Measurements from ENCODE around the gene PC. TPM values are rescaled to one million over a fixed set of nuclear protein-coding genes. Genes with fewer than 3 reads are reported as not detected.

The PC gene
- total and polyA plus RNA-seq, 8 donors: 7.9 to 27.4 (median 11.4) TPM

DNA sequence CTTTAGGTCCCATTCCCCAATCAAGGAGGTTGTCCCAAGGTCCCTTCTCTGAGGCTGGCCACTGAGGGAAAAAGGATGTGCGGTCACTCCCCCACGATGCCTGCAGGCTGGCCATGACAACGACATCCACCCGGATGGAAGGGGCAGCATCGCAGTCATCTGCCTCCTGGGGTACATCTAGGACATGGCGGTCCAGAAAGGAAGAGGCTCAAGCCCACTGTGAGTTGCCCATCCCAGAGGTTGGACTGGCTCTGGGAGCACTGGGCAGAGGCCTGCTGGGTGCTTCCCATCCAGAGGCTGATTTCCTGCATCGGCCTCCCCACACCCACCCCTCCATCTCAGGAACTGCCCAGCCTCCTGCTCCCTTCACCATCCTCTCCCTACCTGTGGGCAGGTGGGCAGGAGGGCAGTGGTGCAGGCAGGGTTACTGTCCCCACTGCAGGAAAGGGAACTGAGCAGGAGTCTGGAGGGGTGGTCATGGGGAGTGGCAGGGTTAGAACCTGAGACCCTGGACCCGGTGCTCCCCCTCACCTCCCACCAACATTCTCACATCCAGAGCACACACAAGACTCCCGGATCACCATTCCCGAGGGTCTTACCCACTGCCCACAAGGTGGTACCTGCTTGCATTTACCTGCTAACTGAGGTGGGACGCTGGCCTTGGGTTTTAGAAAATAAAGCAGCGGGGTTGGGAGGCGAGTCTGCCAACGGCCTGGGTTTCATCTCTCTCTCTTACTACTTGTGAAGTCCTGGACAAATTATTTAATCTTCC, 110.5 kb downstream of the PC start:
- intact Hi-C loops (cut with DNase I): no loop called here

DNA sequence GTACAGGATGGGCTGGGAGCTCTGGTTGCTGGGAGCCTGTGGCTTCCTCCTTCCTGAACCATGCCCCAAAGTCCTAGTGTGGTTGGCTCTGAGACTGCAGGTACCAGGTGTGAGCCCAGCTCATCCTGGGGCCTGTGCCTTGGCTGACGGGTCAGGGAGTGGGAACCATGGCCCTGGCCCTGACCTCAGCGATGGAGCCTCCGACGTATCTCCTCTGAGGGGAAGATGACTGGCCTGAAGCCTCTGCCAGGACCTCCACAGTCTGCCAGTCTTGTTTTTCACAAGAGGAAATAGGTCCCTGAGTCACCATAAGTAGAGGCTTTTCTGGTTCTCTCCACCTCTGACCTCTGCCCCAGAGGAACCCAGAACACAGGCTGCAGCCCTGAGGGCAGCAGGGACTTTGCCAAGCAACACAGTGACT, 111.5 kb downstream of the PC start:
- DNase-seq (no peak), ATAC-seq (no peak)
- no peak overlapping the region for H3K4me3 ChIP-seq
- H3K4me1 ChIP-seq: peaks cover 14 to 26% of the 10 kb centered on the region in 2 donors
- intact Hi-C loops (cut with DNase I): no loop called here
- no peaks in the 10 kb centered on the region for H3K27me3 ChIP-seq
- TF ChIP-seq, protein P1, sequence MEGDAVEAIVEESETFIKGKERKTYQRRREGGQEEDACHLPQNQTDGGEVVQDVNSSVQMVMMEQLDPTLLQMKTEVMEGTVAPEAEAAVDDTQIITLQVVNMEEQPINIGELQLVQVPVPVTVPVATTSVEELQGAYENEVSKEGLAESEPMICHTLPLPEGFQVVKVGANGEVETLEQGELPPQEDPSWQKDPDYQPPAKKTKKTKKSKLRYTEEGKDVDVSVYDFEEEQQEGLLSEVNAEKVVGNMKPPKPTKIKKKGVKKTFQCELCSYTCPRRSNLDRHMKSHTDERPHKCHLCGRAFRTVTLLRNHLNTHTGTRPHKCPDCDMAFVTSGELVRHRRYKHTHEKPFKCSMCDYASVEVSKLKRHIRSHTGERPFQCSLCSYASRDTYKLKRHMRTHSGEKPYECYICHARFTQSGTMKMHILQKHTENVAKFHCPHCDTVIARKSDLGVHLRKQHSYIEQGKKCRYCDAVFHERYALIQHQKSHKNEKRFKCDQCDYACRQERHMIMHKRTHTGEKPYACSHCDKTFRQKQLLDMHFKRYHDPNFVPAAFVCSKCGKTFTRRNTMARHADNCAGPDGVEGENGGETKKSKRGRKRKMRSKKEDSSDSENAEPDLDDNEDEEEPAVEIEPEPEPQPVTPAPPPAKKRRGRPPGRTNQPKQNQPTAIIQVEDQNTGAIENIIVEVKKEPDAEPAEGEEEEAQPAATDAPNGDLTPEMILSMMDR (IDR thresholded peaks at IDR 0.05): no peak
- peaks cover 0 to 46% of the 10 kb centered on the region in 2 donors for H3K36me3 ChIP-seq
- no peak overlapping the region for H3K27ac ChIP-seq
- H3K9me3 ChIP-seq: no peaks in the 10 kb centered on the region

More for the DNA sequence above, 110.5 kb downstream of the PC start:
- no peak for ATAC-seq
- Histone ChIP-seq H3K9me3 (no peaks in the 10 kb centered on the region), H3K27me3 (no peaks in the 10 kb centered on the region), H3K36me3 (peaks cover 0 to 46% of the 10 kb centered on the region in 2 donors), H3K4me3 (no peak overlapping the region), H3K4me1 (peaks cover 7 to 17% of the 10 kb centered on the region in 2 donors), H3K27ac (no peak overlapping the region)
- no peak for DNase-seq
- TF ChIP-seq, protein P1 (IDR thresholded peaks at IDR 0.05): no peak

DNA sequence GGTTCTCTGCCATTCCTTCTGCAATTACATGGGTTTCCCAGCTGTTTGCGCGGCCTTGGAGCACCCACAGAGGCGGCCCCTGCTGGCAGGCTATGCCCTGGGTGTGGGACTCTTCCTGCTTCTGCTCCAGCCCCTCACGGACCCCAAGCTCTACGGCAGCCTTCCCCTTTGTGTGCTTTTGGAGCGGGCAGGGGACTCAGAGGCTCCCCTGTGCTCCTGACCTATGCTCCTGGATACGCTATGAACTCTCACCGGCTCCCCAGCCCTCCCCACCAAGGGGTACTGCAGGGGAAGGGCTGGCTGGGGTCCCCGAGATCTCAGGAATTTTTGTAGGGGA, 112.3 kb downstream of the PC start:
- H3K4me3 ChIP-seq: no peak overlapping the region
- peaks cover 16 to 35% of the 10 kb centered on the region in 2 donors for H3K4me1 ChIP-seq
- no peaks in the 10 kb centered on the region for H3K9me3 ChIP-seq
- intact Hi-C loops (cut with DNase I): no loop called here
- TF ChIP-seq, protein P1 (IDR thresholded peaks at IDR 0.05): no peak
- no peak for DNase-seq
- H3K27ac ChIP-seq: no peak overlapping the region
- no peaks in the 10 kb centered on the region for H3K27me3 ChIP-seq
- ATAC-seq: no peak
- H3K36me3 ChIP-seq: peaks cover 0 to 46% of the 10 kb centered on the region in 2 donors

DNA sequence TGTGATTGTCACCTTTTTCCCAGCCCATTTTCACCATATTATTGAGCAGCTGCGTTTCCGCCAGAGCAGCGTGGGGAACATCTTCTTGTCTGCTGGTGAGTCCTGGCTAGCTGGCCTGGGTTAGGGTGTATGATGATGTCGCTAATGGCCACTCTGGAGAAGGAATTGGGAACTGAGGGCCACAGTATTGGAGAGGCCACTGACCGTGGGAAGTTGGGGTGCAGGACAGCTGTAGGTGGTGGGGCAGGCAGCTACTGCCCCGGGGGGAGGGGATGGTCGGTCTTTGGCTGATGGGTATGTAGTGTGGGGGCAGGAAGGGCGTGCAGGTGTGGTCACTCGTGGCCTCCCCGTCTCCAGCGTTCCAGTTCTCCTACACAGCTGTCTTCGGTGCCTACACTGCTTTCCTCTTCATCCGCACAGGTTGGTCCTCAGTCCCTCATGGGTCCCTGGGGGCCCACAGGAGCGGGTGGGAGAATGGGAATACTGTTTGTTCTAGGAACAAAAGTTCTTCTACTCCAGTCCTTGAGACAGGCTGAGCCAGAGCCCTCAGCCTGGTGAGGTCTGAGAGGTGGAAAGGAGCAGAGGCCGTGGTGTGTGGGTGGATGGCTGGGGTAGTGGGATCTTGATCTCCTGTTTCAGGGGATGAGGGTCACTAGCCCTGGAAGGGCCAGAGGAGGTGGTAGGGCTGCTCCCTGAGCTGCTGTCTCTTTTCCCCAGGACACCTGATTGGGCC, 112.9 kb downstream of the PC start:
- DNase-seq (no peak), ATAC-seq (no peak)
- no peak overlapping the region for H3K27ac ChIP-seq
- peaks cover 16 to 40% of the 10 kb centered on the region in 2 donors for H3K4me1 ChIP-seq
- intact Hi-C loops (cut with DNase I): no loop called here
- no peaks in the 10 kb centered on the region for H3K27me3 ChIP-seq
- TF ChIP-seq, protein P1 (IDR thresholded peaks at IDR 0.05): no peak
- H3K9me3 ChIP-seq: no peaks in the 10 kb centered on the region
- peaks cover 0 to 46% of the 10 kb centered on the region in 2 donors for H3K36me3 ChIP-seq
- no peak overlapping the region for H3K4me3 ChIP-seq

DNA sequence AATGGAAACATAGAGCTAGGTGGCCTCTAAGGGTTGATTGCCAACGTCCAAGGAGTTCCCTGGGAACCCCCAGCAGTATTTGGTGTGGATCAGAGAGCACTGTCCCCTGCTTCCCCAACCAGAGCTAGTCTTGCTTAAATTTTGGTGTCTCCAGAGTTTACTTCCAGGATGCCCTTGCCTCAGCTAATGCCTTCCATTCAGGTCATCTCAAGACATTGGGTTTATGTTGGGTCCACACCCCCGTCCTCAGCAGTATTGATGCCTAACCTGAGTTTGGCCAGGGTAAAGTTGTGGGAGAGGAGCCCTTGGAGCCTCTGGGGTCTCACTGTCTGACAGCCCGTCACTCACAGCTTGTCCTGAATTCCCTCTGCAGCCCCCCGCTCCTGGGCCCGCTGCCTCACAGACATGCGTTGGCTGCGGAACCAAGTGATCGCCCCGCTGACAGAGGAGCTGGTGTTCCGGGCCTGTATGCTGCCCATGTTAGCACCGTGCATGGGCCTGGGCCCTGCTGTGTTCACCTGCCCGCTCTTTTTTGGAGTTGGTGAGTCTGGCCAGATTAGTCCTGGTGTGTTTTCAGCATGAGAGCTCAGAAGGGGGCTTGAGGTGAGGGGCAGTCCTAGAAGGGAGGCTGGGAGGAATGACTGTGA, 113.6 kb downstream of the PC start:
- TF ChIP-seq, protein P1 (IDR thresholded peaks at IDR 0.05): no peak
- H3K4me1 ChIP-seq: peaks cover 16 to 43% of the 10 kb centered on the region in 2 donors
- peak in 1 of 4 donors; percentile 77 for DNase-seq
- H3K36me3 ChIP-seq: peaks cover 0 to 51% of the 10 kb centered on the region in 2 donors
- H3K27ac ChIP-seq: no peak overlapping the region
- no peaks in the 10 kb centered on the region for H3K9me3 ChIP-seq
- no peaks in the 10 kb centered on the region for H3K27me3 ChIP-seq
- ATAC-seq: no peak
- intact Hi-C loops (cut with DNase I): no loop called here
- peak overlapping the region in 1 of 2 donors; percentile 97 for H3K4me3 ChIP-seq
